ENCODE measurements around the gene EFCAB11. TPM values are rescaled to one million over a fixed set of nuclear protein-coding genes. Genes with fewer than 3 reads are reported as not detected.

The EFCAB11 gene
- total RNA-seq, 1 donor from 2014 or later, result not detected

DNA sequence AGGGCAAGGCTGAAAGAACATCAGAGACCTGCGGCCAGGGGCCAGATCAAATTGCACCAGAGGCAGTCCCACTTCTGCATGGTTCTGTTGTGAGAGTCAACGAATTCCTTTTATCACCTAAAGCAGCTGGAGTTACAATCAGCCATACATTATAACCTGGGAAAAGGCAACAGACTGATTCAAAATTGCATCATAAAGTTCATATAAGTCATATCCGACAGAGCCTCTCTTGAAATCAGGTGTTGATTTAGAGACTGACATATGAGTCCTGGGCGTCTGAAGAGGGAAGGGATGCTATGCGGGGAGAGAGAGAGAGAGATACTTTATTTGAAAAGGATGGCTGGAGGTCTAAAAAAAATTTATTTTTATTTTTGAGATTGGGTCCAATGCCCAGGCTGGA lies 89.4 kb downstream of the EFCAB11 start:
- DNase-seq (ENCODE audit: low spot score in 2 of 2), result no peak
- no peaks in the 10 kb centered on the region for H3K4me1 ChIP-seq
- TF ChIP-seq, protein P1, sequence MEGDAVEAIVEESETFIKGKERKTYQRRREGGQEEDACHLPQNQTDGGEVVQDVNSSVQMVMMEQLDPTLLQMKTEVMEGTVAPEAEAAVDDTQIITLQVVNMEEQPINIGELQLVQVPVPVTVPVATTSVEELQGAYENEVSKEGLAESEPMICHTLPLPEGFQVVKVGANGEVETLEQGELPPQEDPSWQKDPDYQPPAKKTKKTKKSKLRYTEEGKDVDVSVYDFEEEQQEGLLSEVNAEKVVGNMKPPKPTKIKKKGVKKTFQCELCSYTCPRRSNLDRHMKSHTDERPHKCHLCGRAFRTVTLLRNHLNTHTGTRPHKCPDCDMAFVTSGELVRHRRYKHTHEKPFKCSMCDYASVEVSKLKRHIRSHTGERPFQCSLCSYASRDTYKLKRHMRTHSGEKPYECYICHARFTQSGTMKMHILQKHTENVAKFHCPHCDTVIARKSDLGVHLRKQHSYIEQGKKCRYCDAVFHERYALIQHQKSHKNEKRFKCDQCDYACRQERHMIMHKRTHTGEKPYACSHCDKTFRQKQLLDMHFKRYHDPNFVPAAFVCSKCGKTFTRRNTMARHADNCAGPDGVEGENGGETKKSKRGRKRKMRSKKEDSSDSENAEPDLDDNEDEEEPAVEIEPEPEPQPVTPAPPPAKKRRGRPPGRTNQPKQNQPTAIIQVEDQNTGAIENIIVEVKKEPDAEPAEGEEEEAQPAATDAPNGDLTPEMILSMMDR (IDR thresholded peaks at IDR 0.05), result no peak
- no peaks in the 10 kb centered on the region for H3K9me3 ChIP-seq
- H3K36me3 ChIP-seq, result no peaks in the 10 kb centered on the region
- H3K27me3 ChIP-seq, result no peaks in the 10 kb centered on the region
- H3K4me3 ChIP-seq, result no peak overlapping the region
- intact Hi-C loops (cut with DNase I), result no loop called here
- H3K27ac ChIP-seq, result no peak overlapping the region

GRCh38 chr14:89862856-89863255 lies 91.7 kb downstream of the EFCAB11 start:
- intact Hi-C loops (cut with DNase I), result no loop called here
- Histone ChIP-seq H3K4me3 (no peak overlapping the region), H3K27me3 (no peaks in the 10 kb centered on the region), H3K36me3 (no peaks in the 10 kb centered on the region), H3K27ac (no peak overlapping the region), H3K4me1 (no peaks in the 10 kb centered on the region), H3K9me3 (no peaks in the 10 kb centered on the region)
- DNase-seq (ENCODE audit: low spot score in 2 of 2), result no peak
- TF ChIP-seq, protein P1 (IDR thresholded peaks at IDR 0.05), result no peak

GRCh38 chr14:89861630-89862029 lies 92.9 kb downstream of the EFCAB11 start:
- TF ChIP-seq, protein P1 (IDR thresholded peaks at IDR 0.05), result no peak
- Histone ChIP-seq H3K27ac (no peak overlapping the region), H3K9me3 (no peaks in the 10 kb centered on the region), H3K4me1 (peaks cover 0 to under 1% of the 10 kb centered on the region in 2 donors), H3K4me3 (no peak overlapping the region), H3K36me3 (no peaks in the 10 kb centered on the region), H3K27me3 (no peaks in the 10 kb centered on the region)
- no peak for DNase-seq (ENCODE audit: low spot score in 2 of 2)
- intact Hi-C loops (cut with DNase I), result no loop called here

DNA sequence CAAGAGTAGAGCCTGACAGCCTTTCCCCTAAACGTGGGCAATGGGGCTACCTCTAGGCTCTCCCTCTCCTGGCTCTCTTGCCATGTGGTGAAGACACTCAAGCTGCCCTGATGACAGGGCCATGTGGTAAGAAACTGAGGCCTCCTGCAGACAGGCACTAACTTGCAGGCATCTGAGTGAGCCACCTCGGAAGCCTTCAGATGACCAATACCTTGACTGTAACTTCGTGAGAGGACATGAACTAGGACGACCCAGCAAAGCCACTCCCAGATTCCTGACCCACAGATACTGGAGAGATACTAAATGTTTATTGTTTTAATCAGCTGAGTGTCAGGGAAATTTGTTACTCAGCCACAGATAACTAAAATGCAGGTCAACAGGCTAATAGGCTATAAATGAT lies 96.4 kb downstream of the EFCAB11 start:
- Histone ChIP-seq H3K4me1 (peaks cover 0 to 10% of the 10 kb centered on the region in 2 donors), H3K27me3 (no peaks in the 10 kb centered on the region), H3K36me3 (no peaks in the 10 kb centered on the region), H3K27ac (no peak overlapping the region), H3K4me3 (no peak overlapping the region), H3K9me3 (no peaks in the 10 kb centered on the region)
- intact Hi-C loops (cut with DNase I), result loop anchor here (5.0 kb wide), 1 partner anchor 39 kb away; no protein-coding TSS in a partner anchor
- DNase-seq (ENCODE audit: low spot score in 2 of 2), result no peak
- TF ChIP-seq, protein P1 (IDR thresholded peaks at IDR 0.05), result no peak

DNA sequence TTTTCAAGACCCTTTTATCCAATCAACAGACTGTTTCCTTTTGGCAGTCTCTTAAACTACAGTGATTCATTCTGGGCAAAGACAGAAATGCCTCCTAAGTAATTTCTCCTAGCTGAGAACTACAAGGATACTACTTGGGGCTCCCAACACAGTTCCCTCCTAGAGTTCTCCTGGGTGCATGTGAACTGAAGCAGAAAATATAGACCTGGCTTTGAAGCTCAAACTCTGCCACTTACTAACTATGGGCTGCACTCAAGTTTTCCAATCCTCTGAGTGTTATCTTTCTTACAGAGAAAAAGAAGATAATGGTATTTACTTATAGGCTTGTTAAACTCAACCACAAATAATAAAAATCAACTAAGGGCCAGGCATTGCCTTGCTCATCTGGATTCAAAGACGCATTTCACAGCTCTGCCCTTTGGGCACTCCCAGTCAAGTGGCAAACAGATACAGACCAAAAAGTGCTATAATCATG lies 97.6 kb downstream of the EFCAB11 start:
- Histone ChIP-seq H3K9me3 (no peaks in the 10 kb centered on the region), H3K36me3 (no peaks in the 10 kb centered on the region), H3K4me3 (no peak overlapping the region), H3K4me1 (peaks cover 0 to 10% of the 10 kb centered on the region in 2 donors), H3K27ac (no peak overlapping the region), H3K27me3 (no peaks in the 10 kb centered on the region)
- TF ChIP-seq, protein P1 (IDR thresholded peaks at IDR 0.05), result no peak
- no peak for DNase-seq (ENCODE audit: low spot score in 2 of 2)
- intact Hi-C loops (cut with DNase I), result loop anchor here (5.0 kb wide), 1 partner anchor 40 kb away; no protein-coding TSS in a partner anchor

Data from ascending aorta (tissue), 2 donors.